Measurements from ENCODE around the gene ZNF620. TPM values are rescaled to one million over a fixed set of nuclear protein-coding genes. Genes with fewer than 3 reads are reported as not detected.

Gene ZNF620
- polyA plus RNA-seq, 1 donor from 2014 or later, result 20.2 TPM

DNA sequence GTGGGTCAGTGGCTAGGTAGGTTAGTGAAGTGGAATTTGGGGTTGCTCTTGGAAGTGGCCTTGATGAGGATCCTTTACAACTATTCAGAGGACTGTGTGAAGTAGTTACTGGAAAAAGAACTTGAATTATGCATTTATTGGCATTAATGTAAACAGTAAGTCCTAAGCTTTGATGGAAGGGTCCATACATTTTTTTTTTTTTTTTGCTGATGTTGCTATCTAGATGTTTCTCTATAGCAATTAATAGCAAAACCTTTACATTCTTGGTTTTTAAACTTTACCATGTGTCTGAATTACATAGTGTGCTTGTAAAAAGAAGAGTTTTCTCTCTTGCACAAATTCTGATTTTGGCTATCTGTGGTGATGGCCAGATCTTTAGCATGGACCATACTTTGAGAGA lies 28.4 kb downstream of the ZNF620 start:
- Histone ChIP-seq H3K79me2 (replicated peaks; ENCODE audit: insufficient read depth, low read length) (no peaks in the 10 kb centered on the region), H3K36me3 (ENCODE audit: insufficient read depth, low read length) (peaks cover 12% of the 10 kb centered on the region), H3F3A (ENCODE audit: insufficient read depth, low read length, poor library complexity, severe bottlenecking) (no peaks in the 10 kb centered on the region), H3K9me3 (ENCODE audit: low read length) (peaks cover 5% of the 10 kb centered on the region), H3K27ac (ENCODE audit: low read length) (no peak overlapping the region), H4K20me1 (ENCODE audit: insufficient read depth) (no peaks in the 10 kb centered on the region), H3K9me2 (ENCODE audit: insufficient read depth, low read length) (no peaks in the 10 kb centered on the region), H3K9ac (ENCODE audit: low read length) (no peak overlapping the region), H3K4me2 (ENCODE audit: low read length) (no peak overlapping the region), H3K4me3 (ENCODE audit: low read length) (no peak overlapping the region), H3K27me3 (ENCODE audit: insufficient read depth, low read depth, low read length) (no peaks in the 10 kb centered on the region), H2AFZ (ENCODE audit: low read depth, low read length) (no peak overlapping the region)
- TF ChIP-seq CTCF (IDR thresholded peaks at IDR 0.05; ENCODE audit: poor library complexity, severe bottlenecking) (no peak), EP300 (conservative IDR thresholded peaks at IDR 0.05; ENCODE audit: poor library complexity, severe bottlenecking) (no peak), REST (IDR thresholded peaks at IDR 0.05; ENCODE audit: borderline replicate concordance) (no peak), POLR2AphosphoS5 (IDR thresholded peaks at IDR 0.05) (no peak), EZH2 (IDR thresholded peaks at IDR 0.05; ENCODE audit: borderline replicate concordance, insufficient read depth, low read length, poor library complexity, severe bottlenecking) (no peak), TAF1 (IDR thresholded peaks at IDR 0.05; ENCODE audit: low read depth) (no peak), SMC3 (conservative IDR thresholded peaks at IDR 0.05; ENCODE audit: poor library complexity) (no peak), RAD21 (conservative IDR thresholded peaks at IDR 0.05) (no peak), MXI1 (conservative IDR thresholded peaks at IDR 0.05; ENCODE audit: poor library complexity, severe bottlenecking) (no peak)

DNA sequence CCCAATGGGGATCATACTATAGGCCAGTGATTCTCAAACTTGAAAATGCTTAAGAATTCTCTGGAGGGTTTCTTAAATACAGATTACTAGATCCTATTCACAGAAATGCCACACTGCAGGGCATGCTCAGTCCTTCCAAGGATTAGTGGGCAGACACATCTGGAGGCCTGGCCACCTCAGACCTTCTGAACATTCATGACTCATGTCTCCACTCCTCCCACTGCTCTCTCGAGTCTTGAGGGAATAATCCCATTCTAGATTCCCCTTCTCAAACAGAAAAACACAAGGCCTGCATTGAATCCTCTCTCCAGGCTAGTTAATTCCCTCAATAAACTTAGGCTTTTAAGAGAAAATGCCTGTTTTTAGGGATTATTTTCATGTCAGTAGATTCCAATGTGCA lies 41.0 kb downstream of the ZNF620 start:
- Histone ChIP-seq H3K36me3 (ENCODE audit: insufficient read depth, low read length) (no peaks in the 10 kb centered on the region), H3K27ac (ENCODE audit: low read length) (no peak overlapping the region), H3K4me3 (ENCODE audit: low read length) (no peak overlapping the region), H3K4me2 (ENCODE audit: low read length) (no peak overlapping the region), H4K20me1 (ENCODE audit: insufficient read depth) (no peaks in the 10 kb centered on the region), H2AFZ (ENCODE audit: low read depth, low read length) (no peak overlapping the region), H3K9me2 (ENCODE audit: insufficient read depth, low read length) (no peaks in the 10 kb centered on the region), H3F3A (ENCODE audit: insufficient read depth, low read length, poor library complexity, severe bottlenecking) (no peaks in the 10 kb centered on the region), H3K9ac (ENCODE audit: low read length) (no peak overlapping the region), H3K27me3 (ENCODE audit: insufficient read depth, low read depth, low read length) (no peaks in the 10 kb centered on the region), H3K9me3 (ENCODE audit: low read length) (no peaks in the 10 kb centered on the region), H3K79me2 (replicated peaks; ENCODE audit: insufficient read depth, low read length) (no peaks in the 10 kb centered on the region)
- TF ChIP-seq CTCF (IDR thresholded peaks at IDR 0.05; ENCODE audit: poor library complexity, severe bottlenecking) (no peak), EZH2 (IDR thresholded peaks at IDR 0.05; ENCODE audit: borderline replicate concordance, insufficient read depth, low read length, poor library complexity, severe bottlenecking) (no peak), POLR2AphosphoS5 (IDR thresholded peaks at IDR 0.05) (no peak), SMC3 (conservative IDR thresholded peaks at IDR 0.05; ENCODE audit: poor library complexity) (no peak), MXI1 (conservative IDR thresholded peaks at IDR 0.05; ENCODE audit: poor library complexity, severe bottlenecking) (no peak)

Data from neural cell (in vitro differentiated cells).